ENCODE data around the gene CNTN5. TPM values are rescaled to one million over a fixed set of nuclear protein-coding genes. Genes with fewer than 3 reads are reported as not detected.

CNTN5 gene
- polyA plus RNA-seq, 1 of the 3 experiments (the other 2 are of a cell fraction): not detected

GRCh38 chr11:99759787-99760186, 739.0 kb downstream of the CNTN5 start:
- Histone ChIP-seq H3K4me2 (no peak overlapping the region), H3K4me3 (ENCODE audit: low read depth in 2 of 2, low read length in 1 of 2) (no peak overlapping the region), H3F3A (replicated peaks; ENCODE audit: insufficient read depth) (no peaks in the 10 kb centered on the region), H3K9me3 (no peaks in the 10 kb centered on the region), H3K27me3 (ENCODE audit: insufficient read depth) (no peaks in the 10 kb centered on the region), H3K9me2 (no peaks in the 10 kb centered on the region), H3K9ac (no peak overlapping the region), H3K36me3 (replicated peaks in 1 of 2; ENCODE audit: control insufficient read depth in 1 of 2, insufficient read depth in 2 of 2, low read length in 1 of 2) (no peaks in the 10 kb centered on the region), H3K27ac (ENCODE audit: low read depth in 2 of 2, low read length in 1 of 2) (no peak overlapping the region), H2AFZ (ENCODE audit: low read depth) (no peak overlapping the region), H3K79me2 (ENCODE audit: insufficient read depth) (no peaks in the 10 kb centered on the region), H4K20me1 (ENCODE audit: insufficient read depth) (no peaks in the 10 kb centered on the region), H3K4me1 (ENCODE audit: control insufficient read depth in 1 of 2, insufficient read depth in 2 of 2, low read depth in 1 of 2, low read length in 1 of 2) (no peaks in the 10 kb centered on the region)
- WGBS (ENCODE audit: low lambda C conversion rate): 2% methylated on average over 2 of the region's 2 CpGs
- POLR2A ChIA-PET: no interaction called here
- DNase-seq: no peak
- CTCF ChIA-PET: no interaction called here
- TF ChIP-seq TAF1 (IDR thresholded peaks at IDR 0.05; ENCODE audit: borderline replicate concordance, low read depth, low read length): no peak
- no peak for TF ChIP-seq RXRA (IDR thresholded peaks at IDR 0.05; ENCODE audit: borderline replicate concordance, low read depth)
- no peak for TF ChIP-seq RFX5 (IDR thresholded peaks at IDR 0.05; ENCODE audit: low read length)
- no peak for TF ChIP-seq FOXM1 (IDR thresholded peaks at IDR 0.05; ENCODE audit: low read depth)
- TF ChIP-seq SIN3A (IDR thresholded peaks at IDR 0.05; ENCODE audit: borderline replicate concordance, low read depth, low read length): no peak

GRCh38 chr11:99766811-99767210, 746.1 kb downstream of the CNTN5 start:
- CTCF ChIA-PET: no interaction called here
- Histone ChIP-seq H3K79me2 (ENCODE audit: insufficient read depth) (no peaks in the 10 kb centered on the region), H3K9me2 (no peaks in the 10 kb centered on the region), H3K9me3 (no peaks in the 10 kb centered on the region), H4K20me1 (ENCODE audit: insufficient read depth) (no peaks in the 10 kb centered on the region), H3K27me3 (ENCODE audit: insufficient read depth) (no peaks in the 10 kb centered on the region), H3K4me3 (ENCODE audit: low read depth in 2 of 2, low read length in 1 of 2) (no peak overlapping the region), H3K4me2 (no peak overlapping the region), H3K4me1 (ENCODE audit: control insufficient read depth in 1 of 2, insufficient read depth in 2 of 2, low read depth in 1 of 2, low read length in 1 of 2) (no peaks in the 10 kb centered on the region), H3F3A (replicated peaks; ENCODE audit: insufficient read depth) (no peaks in the 10 kb centered on the region), H3K36me3 (replicated peaks in 1 of 2; ENCODE audit: control insufficient read depth in 1 of 2, insufficient read depth in 2 of 2, low read length in 1 of 2) (no peaks in the 10 kb centered on the region), H3K27ac (ENCODE audit: low read depth in 2 of 2, low read length in 1 of 2) (no peak overlapping the region), H3K9ac (no peak overlapping the region), H2AFZ (ENCODE audit: low read depth) (no peak overlapping the region)
- DNase-seq: no peak
- POLR2A ChIA-PET: no interaction called here
- TF ChIP-seq JUND (IDR thresholded peaks at IDR 0.05): no peak
- no peak for TF ChIP-seq EP300 (IDR thresholded peaks at IDR 0.05; ENCODE audit: borderline replicate concordance in 1 of 2, low read depth in 1 of 2, low read length in 1 of 2)
- TF ChIP-seq GATA2 (CRISPR knock-in tag; IDR thresholded peaks at IDR 0.05): no peak
- no peak for TF ChIP-seq REST (IDR thresholded peaks at IDR 0.05; ENCODE audit: low read depth, low read length)
- TF ChIP-seq ELF1 (IDR thresholded peaks at IDR 0.05): no peak
- no peak for TF ChIP-seq ZBTB33 (IDR thresholded peaks at IDR 0.05; ENCODE audit: borderline replicate concordance, low read depth)
- no peak for TF ChIP-seq NRF1 (IDR thresholded peaks at IDR 0.05; ENCODE audit: low read depth, low read length)
- no peak for TF ChIP-seq POLR2AphosphoS5 (IDR thresholded peaks at IDR 0.05; ENCODE audit: low read depth, low read length)
- TF ChIP-seq NFIC (IDR thresholded peaks at IDR 0.05; ENCODE audit: borderline replicate concordance): no peak
- TF ChIP-seq RAD21 (IDR thresholded peaks at IDR 0.05; ENCODE audit: low read length): no peak
- no peak for TF ChIP-seq FOXM1 (IDR thresholded peaks at IDR 0.05; ENCODE audit: low read depth)
- TF ChIP-seq SIN3A (IDR thresholded peaks at IDR 0.05; ENCODE audit: borderline replicate concordance, low read depth, low read length): no peak
- WGBS (ENCODE audit: low lambda C conversion rate): 4% methylated on average over 3 of the region's 3 CpGs

Measured in SK-N-SH (cell line).